GM19023 (cell line): Measurements from ENCODE around the gene EEF1AKMT3.
A peak's percentile ranks its signal among the peaks of the same experiment; 100 is the strongest.

Source experiments
- ATAC-seq: cut with Tn5 transposase; IDR thresholded peaks from one replicate; pipeline ENCODE4 v1.9.1; 2021; ENCODE audit warnings: mild to moderate bottlenecking, moderate library complexity; ENCODE audit not compliant: unreplicated experiment

EEF1AKMT3 gene

GRCh38 chr12:57750561-57751431, 21.6 kb upstream of the EEF1AKMT3 start:
- no peak for ATAC-seq

GRCh38 chr12:57751432-57751787, 21.0 kb upstream of the EEF1AKMT3 start:
- no peak for ATAC-seq

- ATAC-seq: peak; percentile 69
Observed at GRCh38 chr12:57751788-57752667, 20.4 kb upstream of the EEF1AKMT3 start, which contains the start of gene CDK4. Gene CDK4, minus strand, starts transcription at chr12:57752310. Its CDS starts 593 bp downstream, at chr12:57751717.

- ATAC-seq: no peak
Observed at GRCh38 chr12:57752668-57753000, 19.8 kb upstream of the EEF1AKMT3 start.

- ATAC-seq: no peak
Observed at GRCh38 chr12:57753756-57754337, 18.6 kb upstream of the EEF1AKMT3 start.

- ATAC-seq: peak; percentile 37
Observed at GRCh38 chr12:57754411-57755193, 17.8 kb upstream of the EEF1AKMT3 start, which contains the start of gene MARCHF9. Gene MARCHF9, plus strand, starts transcription at chr12:57755103. Its CDS starts 426 bp downstream, at chr12:57755529.

GRCh38 chr12:57755194-57755453, 17.3 kb upstream of the EEF1AKMT3 start:
- ATAC-seq: no peak

GRCh38 chr12:57755454-57756372, 16.7 kb upstream of the EEF1AKMT3 start:
- ATAC-seq: no peak

- ATAC-seq: no peak
Observed at GRCh38 chr12:57756406-57757341, 15.7 kb upstream of the EEF1AKMT3 start.

GRCh38 chr12:57757771-57758170, 14.6 kb upstream of the EEF1AKMT3 start:
- no peak for ATAC-seq

- ATAC-seq: no peak
Observed at GRCh38 chr12:57758552-57759359, 13.7 kb upstream of the EEF1AKMT3 start.

GRCh38 chr12:57759360-57759980, 12.9 kb upstream of the EEF1AKMT3 start:
- ATAC-seq: no peak

- ATAC-seq: no peak
Observed at GRCh38 chr12:57760347-57760982, 11.9 kb upstream of the EEF1AKMT3 start.

GRCh38 chr12:57761391-57761998, 10.9 kb upstream of the EEF1AKMT3 start:
- no peak for ATAC-seq

- no peak for ATAC-seq
Observed at GRCh38 chr12:57762463-57762862, 10.0 kb upstream of the EEF1AKMT3 start.

GRCh38 chr12:57763881-57764661, 8.3 kb upstream of the EEF1AKMT3 start:
- no peak for ATAC-seq
